ENCODE results near the gene KNCN.

The KNCN gene

DNA sequence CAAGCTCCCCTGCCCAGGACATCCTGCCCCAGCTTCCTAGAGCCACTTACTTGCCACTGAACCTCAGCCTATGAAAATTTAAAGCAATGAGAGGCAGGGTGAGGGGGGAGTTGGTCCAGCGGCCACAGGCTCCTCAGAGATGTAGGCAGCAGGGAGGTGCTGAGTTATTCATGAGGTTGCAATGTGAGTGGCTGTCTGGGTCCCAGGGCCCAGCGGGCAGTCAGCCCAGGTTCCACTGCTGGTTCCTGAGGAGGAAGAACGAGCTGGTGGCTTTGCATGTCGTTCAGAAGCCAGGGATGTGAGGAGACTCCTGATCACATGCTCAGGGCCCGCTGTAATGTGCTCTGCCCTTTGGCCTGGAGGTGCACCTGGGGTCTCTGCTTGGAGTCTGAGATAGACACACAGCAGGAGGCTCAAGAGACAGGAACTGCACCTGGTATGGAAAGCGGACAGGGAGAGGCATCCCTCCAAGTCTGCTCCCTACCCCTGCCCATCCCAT, at the start of gene KNCN:
Gene KNCN (minus strand): TSS at position 51 of the 499 bp plus-strand sequence. CDS start 432 bp downstream, outside the sequence.
- DNase-seq: no peak

DNA sequence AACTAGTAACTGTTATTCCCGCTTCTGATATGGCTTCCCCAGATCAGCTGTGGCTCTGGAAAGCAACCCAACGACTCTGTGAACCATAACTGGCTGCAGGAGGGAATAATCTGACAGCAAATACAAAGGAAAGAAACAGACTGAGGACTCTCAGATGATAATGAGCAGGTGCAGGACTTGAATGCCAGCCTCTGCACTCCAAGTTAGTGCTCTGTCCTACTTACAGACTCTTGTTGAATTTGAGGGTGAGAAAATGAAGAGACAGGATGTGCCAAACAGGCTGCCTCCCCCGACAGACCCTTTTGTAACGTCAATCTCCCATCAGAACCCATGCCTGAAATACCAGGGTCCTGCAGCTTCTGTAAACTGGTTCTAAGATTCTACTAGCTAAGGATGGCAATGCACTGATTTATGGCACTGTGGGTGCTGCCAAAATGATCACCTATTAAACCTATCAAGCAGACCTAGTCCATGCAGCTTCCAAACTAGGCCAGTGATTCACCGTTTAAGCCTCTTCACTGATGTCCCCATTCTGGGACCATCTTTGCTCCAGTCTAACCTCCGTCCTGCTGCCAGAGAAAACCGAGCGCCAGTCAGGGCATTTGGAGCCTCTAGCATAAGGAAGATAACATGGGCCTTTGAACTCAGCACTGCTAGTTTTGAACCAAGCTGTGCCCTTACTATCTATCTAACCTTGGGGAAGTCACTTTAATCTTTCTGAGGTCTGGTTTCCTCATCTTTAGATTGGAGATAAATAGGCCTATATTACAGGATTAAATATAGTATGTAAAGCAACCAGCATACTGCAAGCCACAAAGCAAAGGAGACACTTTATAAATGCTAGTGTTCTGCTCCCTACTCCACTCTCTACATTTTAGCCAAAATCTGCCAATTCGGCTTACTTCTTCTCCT, 47.9 kb upstream of the KNCN start:
- DNase-seq: no peak

DNA sequence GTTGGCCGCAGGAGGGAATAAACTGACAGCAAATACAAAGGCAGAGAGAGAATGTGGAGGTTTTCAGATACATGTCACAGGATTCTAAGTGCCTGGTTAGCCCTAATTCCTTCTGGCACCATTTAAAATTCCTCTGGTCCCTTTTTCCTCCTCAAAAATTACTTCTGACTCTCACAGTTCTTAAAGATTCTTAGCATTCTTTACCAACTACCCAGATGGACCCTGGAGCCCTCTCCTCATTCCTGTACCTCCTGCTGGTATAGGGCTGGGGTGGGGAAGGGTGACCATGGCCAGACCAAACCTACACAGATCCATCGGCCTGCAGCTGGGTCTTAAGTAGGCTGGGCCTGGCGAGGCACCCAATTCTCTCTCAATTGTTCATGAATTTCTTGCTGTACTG, 45.4 kb upstream of the KNCN start:
- DNase-seq: no peak

DNA sequence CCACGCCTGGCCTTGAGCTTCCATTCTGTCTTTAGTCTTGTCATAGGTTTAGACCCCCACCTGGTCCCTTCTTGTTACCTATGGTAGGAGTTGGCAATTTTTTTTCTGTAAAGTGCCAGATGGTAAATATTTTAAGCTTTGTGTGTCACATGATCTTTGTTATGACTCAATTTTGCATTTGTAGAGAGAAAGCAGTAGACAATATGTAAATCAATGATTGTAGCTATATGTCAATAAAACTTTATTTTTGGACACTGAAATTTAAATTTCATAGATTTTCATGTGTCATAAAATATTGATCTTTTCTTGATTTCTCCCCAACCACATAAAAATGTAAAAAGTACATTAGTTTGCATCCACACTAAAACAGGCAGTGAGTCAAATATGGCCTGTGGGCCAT, 44.6 kb upstream of the KNCN start:
- DNase-seq: no peak

DNA sequence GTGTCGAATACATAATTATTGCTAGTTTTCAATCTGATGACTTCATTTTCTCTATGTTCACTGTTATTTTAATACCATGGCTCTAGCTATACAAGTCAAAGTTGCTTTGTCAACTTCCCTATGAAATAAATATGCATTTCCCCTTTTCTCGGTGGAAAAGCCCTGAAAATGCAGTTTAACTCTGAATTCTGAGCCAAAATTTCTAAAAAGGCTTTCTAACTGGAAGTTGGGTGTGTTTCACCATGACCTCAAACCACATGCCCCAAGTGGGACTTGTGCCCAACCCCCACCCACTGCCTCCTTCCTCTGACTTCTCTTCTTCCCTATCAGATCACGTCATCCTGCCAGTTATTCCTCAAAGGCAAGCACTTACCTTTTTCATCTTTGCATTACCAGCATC, 43.7 kb upstream of the KNCN start:
- DNase-seq: no peak

DNA sequence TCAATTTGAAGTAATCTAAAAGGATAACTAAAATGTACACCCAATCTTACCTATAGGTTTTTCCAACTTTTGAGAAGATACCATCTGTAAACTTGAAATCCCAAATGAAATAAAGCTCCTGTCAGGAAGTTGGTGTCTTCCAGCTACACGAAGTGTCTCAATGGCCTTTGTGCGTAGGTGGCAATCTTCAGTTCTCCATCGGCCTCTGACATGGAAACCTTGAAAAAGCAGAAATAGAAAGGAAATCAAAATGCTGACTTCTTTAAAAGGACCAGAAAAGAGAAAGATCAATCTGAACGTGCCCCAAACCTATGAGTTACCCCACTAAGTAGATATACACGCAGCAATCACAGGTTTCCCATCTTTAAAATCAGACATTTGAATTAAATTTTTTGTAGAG, 42.6 kb upstream of the KNCN start:
- no peak for DNase-seq

DNA sequence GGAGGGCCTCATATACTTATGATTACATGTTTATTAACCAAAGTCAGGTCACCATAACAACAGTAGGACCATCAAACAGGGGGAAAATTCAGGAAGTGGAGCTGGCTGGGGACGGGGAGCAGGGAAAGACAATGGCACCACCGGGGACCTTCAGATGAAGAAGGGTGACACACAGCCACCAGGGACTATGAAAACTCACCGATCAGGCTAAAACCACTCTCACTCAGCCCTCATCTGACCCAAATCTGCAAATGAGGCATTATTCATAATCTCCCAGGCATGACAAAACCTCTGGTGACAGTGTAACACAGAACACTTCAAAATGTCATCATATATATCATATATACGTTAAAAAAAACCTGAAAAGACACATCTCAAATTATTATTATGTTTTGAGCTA, 41.4 kb upstream of the KNCN start:
- DNase-seq: no peak

DNA sequence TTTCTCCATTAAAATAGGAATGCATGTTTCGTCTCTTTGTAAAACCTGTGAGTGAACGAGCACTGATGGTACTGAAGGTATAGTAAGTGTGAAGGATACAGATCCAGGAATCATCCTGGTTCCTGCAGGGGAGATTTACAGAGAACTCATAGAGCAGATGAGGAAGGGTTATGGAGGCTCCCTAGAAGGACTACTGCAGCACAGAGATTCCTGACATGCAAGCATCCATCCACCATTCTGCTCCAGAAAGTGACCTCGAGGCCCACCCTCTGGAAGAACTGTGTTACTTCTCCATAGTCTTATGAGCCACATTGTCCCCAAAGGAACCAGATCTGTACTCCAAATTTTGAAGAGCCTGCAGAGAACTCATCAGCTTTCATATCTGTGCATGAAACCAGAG, 38.1 kb upstream of the KNCN start:
- no peak for DNase-seq

DNA sequence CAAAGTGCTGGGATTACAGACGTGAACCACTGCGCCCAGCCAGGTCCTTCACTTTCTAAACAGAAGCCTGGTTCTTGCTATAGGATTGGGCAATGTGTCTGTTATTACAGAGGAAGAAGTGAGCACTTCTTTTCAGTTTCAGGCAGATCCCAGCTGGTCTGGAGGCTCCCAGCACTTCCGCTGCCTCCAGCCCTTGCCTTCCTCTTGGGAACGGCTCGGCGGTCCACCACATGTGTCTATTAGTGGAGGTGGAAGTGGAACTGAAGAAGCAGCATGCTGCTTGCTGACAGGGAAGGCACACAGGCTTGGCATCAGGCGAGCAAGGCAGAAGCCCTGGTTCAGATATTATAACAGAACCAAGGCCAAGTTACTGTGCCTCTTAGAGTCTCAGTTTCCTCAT, 35.6 kb upstream of the KNCN start:
- no peak for DNase-seq

DNA sequence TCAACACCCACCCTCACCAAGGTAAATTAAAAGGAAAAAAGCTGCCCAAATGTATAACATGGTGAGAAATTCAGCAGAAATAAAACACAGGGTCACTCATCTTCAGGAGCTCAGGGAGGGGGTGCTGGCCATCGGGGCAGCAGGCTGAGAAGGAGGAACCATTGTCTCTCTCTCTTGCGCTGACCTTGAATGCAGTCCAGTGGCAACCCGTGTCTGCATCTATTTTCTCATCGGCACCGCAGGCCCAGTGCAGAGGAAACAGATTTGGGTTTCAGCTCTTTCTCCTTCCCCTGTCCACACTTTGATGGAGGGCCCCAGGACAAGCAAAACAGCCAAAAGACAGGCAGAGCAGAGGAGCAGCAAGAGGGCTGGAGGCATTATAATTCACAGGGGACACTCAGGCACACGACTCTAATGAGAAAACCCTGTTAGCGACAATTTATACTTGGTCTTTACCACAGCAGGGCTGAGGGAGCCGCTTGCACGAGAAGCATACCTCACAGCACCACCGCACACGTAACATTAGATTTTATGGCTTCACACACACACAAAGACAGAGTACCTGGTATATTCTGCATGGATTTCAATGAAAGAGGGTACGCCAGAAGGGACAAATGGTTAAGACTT, 34.0 kb upstream of the KNCN start:
- no peak for DNase-seq

DNA sequence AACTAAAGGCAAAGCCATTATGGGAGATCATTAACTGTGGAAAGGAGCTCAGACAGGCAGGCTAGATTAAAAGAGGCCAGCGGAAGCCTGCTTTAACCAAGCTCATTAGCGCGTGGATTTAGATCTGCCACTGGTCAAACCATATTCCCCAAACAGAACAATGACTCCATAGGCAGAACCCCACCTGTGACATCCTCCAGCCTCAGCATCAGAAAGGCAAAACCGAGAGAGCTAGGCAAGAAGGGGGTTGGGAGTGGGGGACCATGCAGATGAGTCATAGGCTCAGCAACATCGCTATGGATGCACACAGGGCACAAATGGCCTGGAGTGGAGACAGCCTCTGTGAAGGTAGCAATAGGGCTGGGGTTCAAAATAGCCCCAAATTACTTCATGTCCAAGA, 32.0 kb upstream of the KNCN start:
- DNase-seq: no peak

DNA sequence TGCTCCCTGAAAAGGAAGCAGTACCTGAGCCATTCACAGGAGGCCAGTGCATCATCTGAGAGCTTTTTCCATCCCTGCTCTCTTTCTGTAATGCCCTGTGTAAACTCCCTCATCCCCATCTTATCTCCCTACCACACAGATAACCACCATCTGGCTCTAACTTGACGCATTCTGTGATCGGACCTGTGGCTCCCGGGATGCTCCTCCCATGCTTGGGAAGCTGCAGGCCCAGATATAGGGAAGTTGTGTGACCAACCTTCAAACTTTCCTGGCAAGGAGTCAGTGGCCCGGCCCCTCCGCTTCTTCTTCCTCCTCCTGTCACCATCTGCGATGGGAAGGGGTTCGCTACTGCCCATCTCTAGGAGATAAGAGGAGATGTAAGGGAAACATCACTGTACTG, 31.5 kb upstream of the KNCN start:
- DNase-seq: no peak

DNA sequence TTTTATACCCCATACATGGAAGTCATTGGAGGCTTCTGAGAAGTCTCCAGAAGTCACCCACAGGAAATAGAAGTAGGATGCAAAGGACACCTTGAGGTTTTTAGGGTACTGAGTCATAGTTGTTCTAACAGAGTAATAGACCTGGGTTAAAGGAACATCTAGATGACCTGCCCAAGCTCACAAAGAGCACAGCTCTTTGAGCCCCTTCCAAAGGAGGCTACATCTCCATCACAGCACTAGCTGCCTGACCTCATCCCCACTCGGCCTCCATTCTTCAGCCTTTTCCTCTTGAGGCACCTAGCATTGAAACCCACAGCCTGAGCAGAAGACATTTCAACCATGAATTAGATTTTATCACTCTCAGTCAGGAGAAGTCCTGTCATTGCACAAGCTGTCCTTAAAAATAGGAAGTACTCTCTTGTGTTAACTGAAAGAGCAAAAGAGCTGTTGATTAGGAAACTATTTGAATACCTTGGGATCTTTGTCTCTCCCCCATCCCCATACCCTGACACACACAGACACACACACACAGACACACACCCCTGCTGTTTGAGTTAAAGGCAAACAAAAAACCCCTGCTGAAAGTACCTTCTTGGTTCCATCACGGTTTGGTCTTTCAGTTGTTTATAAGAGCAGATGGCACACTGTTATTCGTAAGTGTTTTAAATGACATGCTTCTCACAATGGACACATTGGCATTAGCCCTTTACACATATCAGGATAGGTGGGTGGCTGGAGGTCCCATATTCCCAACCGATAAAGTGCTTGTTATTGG, 30.4 kb upstream of the KNCN start:
- DNase-seq: no peak

DNA sequence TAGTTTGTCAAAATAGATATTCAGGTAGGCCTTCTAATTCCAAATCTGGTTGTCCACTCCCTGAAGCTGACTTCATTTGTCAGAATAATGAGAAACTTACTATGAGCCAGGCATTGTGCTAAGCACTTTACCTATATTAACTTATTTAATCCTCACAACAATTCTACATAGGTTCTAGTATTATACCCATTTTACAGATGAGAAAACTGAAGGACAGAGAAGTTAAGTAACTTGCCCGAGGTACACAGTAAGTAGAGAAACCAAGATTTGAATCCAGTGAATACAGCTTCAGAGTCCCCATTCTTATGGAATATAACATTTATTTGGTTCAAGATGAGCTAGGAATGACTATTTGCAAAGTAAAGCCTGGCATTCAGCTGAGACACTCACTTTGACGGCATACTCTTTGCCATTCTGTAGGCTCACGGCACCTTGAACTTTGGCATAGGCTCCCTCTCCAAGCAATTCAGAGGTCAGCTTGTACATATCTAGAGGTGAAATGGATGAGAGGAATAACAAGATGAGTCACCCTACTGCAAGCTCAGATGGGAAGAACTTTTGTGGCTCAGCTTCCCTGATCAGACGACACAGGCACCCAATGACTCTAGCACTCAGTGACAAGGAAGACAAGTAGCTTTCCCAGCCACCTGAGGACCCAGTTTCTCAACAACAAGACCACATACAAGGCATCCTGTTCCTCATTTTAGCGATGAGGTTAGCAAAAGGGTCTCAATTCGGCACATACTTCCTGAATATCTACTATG, 28.9 kb upstream of the KNCN start:
- no peak for DNase-seq

DNA sequence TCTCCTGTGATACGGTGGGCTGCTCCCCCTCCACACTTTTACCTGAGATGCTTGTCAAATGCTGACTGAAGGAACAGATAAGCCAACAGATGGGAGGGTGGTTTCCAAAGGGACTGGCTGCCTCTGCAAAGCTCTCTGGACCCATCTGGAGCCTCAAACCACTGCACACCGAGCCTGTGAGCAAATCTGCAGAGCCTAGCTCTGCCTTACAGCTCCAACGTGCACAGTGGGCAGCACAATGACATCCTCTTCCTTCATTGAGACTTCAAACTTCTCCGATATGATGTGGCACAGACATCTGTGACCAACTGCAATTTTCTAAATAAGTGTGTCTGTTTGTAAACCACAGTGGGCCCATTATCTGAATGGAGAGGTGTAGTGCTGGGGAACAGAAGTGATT, 26.2 kb upstream of the KNCN start:
- no peak for DNase-seq

DNA sequence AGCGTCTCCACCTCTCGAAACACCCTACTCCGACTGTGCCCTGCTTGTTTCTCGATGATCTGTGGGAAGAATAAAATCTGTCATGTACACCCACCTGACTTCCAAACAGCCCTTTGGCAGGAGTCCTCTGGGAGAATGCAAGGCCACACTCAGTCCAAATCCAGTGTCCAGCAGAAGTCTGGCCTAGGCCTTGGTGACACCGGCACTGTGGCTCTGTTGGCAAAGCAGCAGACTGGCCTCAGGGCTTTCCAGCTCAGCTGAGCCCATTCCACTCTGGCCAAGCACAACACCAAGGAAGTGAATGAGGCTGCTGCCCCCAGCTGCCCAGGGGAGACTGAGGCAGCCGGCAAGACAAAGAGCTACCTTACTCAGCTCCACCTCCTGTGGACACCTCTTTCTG, 25.1 kb upstream of the KNCN start:
- no peak for DNase-seq

DNA sequence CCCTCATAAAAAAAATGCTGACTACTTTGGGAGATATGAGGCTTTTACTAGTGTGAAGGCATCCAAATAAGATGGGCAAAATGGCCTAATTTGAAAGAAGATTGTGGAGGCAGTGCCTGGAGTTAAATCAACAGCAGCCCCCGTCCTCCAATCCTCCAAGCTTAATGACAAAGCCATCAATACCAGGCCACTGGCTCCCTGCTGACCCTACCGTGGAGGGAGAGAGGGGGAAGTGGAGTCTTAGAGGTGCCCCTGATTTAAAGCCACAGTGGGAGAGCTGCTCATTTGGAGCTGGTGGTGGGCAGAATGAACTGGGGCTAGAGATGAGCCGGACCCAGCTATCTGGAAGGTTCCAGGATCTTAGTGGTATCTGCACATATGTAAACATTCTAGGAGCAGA, 24.3 kb upstream of the KNCN start:
- DNase-seq: no peak

DNA sequence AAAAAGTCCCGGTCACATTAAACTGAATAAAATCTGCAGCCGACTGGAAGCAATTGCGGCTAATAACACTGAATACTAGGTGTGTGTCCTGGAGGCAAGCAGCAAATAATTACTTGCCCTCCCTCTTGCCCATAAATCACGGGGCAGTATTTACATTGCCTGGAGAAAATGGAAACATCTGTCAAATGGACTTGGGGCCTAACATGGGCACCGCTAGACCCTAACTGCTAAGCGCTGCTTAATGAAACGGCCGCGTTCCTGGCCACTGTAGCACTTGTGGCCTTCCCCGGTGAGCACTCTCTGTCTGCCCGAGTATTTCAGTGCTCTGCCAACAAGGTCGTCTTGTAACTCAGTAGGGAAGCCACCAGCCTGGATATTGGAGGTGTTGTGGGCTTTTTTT, 23.9 kb upstream of the KNCN start:
- no peak for DNase-seq

DNA sequence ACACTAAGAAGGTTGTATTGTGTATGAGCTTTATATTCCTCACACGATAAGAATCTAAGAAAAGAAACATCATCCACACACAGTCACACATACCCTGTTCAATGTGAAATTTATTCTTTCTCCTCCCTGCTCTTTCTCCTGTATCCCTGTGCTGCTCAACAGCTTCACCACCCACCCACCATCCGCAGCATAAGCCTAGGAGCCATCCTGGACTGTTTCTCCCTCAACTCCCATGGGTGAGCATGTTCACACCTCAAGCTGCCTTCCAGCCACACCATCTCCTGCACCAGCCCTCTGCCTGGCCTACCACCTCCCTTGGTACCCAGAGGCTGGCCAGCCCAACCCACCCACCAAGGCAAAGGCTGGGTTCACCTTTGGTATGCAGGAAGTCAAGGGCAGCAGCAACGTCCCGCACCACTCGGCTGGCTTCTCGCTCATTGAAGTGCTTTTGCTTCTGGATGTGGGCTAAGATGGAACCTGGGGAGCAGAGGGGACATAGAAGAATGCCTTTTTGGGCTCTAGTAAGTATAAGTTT, 20.3 kb upstream of the KNCN start:
- DNase-seq: no peak

DNA sequence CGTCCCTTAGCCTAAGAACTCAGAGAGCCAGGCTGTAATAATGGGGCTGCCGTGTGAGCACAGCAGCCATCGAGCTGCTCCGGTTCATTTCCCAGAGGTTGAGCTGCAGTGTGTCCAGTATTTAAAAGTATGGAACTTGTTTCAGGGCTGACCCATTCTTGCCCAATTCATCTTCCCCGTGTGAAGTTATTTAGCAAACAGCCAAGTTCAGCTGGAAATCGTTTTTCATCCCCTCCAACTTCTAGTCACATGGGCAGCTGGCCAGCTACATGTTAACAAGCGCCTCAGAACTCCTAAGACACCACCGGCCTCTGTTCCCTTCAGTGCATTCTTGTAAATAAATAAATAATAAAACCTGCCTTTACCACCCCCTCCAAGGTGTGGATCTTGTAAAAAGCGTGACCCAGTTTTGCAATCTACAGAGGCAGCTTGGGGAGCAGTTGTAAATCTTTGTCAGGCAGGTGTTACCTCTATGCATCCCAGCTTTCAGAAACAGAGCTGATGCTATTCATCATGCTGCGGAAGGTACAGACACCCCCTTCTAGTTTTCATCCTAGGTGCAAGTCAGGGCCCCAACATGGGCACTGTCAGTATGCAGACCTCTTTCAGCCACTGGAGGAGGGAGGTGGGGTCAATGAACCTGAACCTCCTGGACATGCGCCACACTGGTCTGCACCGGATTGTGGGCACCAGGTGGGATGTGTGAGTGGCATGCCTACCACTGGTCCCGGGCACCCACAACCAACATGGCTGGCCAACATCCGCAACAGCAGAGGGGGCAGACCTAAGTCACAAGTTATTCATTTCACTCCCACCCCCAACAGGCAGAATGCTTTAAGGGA, 18.7 kb upstream of the KNCN start:
- no peak for DNase-seq

DNA sequence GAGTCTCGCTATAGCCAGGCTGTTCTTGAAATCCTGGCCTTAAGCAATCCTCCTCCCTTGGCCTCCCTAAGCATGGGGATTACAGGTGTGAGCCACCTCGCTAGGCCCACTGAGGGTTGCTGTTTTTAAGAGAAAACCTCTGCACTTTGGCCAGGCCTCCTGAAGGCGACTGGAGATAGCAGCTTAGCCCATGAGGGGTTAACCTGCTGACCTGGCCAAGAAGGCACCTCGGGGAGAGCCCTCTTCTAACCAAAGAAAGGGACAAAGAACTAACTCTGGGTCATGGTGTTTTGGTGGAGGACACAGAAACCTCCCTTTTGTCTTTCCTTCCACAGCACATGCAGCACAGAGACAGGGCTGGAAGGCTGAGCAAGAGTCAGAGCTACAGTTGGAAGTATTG, 17.7 kb upstream of the KNCN start:
- no peak for DNase-seq

DNA sequence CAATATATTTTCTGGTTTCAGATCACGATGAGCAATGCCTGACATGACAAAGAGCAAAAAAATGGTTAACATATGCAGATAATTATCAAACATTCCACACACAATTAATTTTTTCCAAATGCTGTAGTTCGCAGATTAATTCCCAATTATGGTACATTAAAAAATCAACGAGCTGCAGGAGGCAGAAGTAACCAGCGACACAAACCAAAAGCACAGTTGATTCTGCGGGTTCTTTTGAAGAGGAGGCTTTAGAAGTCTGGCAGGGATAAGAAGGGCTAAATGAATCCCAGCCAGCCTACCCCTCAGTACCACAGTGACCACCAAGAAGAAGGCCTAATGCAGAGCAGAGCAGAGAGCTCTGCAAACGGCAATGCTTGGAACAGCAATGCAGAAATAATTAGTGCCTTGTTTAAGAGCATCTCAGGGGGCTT, 17.0 kb upstream of the KNCN start:
- DNase-seq: no peak
